HG02885 (cell line): ENCODE data around the gene CACNA1C.

Experiments
- ATAC-seq: cut with Tn5 transposase; IDR thresholded peaks from one replicate; pipeline ENCODE4 v1.9.1; 2021; ENCODE audit warnings: mild to moderate bottlenecking; ENCODE audit not compliant: unreplicated experiment, poor library complexity

CACNA1C gene

GRCh38 chr12:2415568-2415944 lies 362.8 kb downstream of the CACNA1C start:
- no peak for ATAC-seq

DNA sequence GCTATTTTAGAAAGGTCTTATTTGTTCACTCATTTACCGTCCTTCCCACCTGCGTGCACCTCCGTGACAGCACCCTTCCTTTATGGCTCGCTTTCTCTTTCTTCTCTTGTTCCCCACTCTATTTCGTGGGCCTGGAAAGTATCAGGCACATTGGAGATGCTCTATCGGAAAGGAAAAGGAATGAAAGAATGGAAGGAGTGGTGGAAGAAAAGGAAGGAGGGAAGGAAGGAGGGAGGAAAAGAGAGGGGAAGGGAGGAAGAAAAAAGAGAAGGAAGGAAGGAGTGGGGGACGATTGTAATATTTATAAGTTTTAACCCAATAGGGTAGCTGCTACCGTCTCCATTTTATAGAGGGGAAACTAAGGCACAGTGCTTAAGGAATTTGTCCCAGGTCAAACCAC lies 363.4 kb downstream of the CACNA1C start:
- no peak for ATAC-seq

DNA sequence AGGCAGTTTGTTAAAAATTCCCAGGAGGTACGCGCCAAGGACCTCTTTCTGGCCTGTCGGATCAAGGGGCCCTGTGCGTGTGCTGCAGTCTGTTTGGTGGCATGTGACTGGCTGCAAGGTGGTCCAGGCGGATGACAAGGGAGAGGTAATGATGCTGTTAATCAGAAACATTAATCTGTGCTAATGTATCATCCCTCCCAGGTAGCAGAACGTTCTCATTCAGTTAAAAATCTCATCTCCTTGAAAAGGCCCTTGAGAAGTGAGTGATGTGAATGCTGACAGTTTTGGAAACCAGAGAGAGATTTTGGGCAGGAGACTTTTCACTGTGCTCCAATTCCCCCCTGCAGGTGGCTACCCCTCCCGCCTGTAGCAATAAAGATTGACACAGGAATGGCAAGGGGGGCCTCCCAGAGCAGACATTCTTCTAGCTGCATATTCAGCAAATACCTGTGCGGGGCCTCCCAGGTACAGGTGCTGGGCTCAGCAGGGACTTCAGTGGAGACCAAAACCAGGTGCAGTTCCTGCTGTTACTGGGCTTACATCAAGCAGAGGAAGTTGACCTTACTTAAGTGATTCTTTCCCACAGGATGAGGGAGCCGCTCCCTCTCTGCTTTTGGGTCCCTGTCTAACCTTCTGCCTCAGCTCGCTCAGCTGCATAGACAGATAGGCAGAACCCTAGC lies 364.8 kb downstream of the CACNA1C start:
- ATAC-seq = no peak

DNA sequence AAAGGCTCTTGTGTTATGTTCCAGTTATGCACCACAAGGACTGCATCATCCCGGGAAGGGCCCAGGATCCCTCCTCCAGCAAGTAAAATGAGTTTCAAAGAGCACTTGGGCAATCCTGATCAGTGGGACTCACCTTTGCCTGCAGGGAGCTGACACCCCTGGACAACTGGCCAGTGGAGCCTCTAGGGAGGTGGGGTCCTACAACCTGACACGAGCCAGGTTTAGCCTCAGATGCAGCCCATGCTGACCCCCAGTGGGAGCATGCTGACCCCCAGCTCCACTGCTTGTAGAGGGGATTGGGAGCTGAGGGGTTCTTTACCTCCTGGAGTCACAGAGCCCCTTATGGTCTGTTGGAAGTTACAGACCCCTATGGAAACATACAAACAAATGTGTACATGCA lies 365.8 kb downstream of the CACNA1C start:
- no peak for ATAC-seq

GRCh38 chr12:2422591-2422990 lies 369.8 kb downstream of the CACNA1C start:
- no peak for ATAC-seq

GRCh38 chr12:2429032-2429431 lies 376.2 kb downstream of the CACNA1C start:
- ATAC-seq = no peak

GRCh38 chr12:2431810-2432209 lies 379.0 kb downstream of the CACNA1C start:
- no peak for ATAC-seq

DNA sequence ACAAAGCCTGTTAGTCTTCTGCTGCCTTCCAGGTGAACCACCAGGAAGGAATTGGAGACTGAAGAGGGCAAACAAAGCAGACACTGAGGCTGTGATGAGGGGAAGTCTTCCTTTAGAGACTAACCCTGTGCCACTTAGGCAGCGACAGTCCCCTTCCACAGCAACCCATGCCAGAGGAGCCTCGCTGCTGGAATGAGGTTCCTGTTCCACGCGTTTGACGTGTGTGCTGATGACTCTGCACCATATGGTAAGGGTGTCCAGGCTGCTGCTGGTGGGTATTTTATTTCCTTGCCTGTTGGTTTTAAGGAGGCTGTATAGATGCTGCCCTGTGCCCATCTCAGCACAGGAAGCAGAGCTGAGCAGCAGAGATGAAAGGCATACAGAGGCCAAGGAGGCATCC lies 380.1 kb downstream of the CACNA1C start:
- no peak for ATAC-seq

DNA sequence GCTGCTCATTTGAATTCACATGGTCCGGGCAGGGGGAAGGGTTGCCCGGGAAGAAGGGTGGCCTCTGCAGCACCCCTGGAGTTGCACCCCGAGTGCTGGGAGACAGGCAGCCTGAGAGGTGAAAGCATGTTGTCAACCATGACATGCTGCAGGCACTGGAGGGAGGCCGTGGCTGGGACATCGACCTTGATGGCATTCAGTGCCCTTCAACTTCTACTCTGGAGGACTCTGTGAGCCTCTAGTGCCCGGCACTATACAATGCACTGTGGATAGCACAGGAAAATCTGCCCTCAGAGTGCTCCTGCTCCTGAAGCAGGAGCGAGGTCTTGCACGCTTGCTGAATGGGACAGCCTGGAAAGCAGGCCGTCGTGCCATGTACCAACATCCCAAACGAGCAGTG lies 382.7 kb downstream of the CACNA1C start:
- no peak for ATAC-seq

- no peak for ATAC-seq
Observed at GRCh38 chr12:2439332-2440100, 386.7 kb downstream of the CACNA1C start.

DNA sequence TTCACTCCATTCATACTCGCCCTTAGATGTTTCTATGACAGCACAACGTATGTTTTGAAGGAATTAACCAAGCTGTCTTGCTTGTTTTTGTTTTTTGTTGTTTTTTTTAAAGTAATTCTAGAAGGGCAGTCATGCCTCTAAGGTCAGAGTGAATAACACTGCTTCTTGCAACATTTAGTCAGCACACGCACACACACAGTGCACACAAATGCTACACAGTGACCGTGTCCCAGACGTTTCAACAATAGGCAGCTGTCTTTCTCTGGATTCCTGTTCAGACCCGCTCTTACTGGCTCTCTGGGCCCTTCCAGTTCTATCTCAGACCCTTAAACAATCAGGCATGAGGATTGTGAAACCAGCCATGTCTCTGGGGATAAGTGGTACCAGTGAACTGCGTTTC lies 391.0 kb downstream of the CACNA1C start:
- ATAC-seq = no peak

GRCh38 chr12:2445968-2446367 lies 393.2 kb downstream of the CACNA1C start:
- no peak for ATAC-seq

DNA sequence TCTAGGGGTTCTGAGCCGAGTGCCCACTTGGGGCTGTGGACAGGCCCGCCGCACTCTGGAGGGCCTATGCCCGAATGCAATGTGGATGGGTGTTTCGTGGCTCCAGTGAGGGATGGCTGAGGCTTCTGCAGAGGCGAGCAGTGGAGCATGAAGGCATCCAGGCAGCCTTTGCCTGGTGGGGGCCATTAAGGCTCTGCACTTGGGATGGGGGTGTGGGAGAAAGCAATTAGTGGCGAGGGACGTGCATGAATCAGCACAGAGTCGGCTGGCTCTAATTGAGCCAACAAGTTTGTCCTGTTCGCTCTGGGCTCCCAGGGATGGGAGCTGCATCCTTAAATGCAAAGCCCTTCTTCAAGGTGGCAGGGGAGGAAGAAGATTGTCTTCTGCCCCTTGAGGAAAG lies 395.1 kb downstream of the CACNA1C start:
- no peak for ATAC-seq

- ATAC-seq = no peak
Observed at GRCh38 chr12:2449586-2449985, 396.8 kb downstream of the CACNA1C start.

DNA sequence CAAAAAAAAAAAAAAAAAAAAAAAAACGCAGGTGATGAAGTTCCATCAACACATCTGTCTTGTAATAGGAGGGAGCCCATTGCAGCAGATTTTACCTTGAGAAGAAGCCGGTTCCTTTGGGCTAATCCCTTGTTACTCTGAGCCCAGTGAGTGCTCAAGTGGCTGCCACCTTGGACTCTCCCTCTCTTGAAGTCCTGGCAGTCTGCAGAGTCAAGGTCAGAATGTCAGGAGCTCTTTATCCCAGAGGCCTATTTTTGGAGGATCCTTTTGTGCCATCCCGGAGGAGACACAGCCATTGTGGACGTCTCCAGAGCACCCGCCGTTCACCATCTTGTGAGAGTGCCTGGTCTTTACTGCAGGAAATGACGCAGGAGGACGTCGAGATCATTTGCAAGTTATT lies 397.8 kb downstream of the CACNA1C start:
- ATAC-seq = no peak

- no peak for ATAC-seq
Observed at GRCh38 chr12:2451025-2451424, 398.2 kb downstream of the CACNA1C start.

DNA sequence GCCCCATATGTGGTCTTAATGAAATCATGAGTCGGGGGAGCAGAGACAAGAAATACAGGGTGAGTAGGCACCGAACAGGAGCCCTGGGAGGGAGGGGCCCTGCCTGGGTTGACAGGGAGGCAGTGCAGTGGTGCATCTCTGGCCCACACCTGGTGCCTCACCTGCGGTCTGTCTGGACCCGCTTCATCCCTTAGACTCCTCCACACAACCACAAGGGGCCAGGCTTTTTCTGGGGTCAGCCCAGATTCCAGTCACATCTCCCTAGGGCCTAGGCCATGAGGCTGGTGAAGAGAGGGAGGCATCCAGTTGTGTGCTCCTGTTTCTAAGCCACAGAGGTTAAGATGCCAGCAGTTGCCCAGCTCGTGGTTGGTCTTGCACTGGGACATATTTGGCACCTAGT lies 398.7 kb downstream of the CACNA1C start:
- no peak for ATAC-seq

DNA sequence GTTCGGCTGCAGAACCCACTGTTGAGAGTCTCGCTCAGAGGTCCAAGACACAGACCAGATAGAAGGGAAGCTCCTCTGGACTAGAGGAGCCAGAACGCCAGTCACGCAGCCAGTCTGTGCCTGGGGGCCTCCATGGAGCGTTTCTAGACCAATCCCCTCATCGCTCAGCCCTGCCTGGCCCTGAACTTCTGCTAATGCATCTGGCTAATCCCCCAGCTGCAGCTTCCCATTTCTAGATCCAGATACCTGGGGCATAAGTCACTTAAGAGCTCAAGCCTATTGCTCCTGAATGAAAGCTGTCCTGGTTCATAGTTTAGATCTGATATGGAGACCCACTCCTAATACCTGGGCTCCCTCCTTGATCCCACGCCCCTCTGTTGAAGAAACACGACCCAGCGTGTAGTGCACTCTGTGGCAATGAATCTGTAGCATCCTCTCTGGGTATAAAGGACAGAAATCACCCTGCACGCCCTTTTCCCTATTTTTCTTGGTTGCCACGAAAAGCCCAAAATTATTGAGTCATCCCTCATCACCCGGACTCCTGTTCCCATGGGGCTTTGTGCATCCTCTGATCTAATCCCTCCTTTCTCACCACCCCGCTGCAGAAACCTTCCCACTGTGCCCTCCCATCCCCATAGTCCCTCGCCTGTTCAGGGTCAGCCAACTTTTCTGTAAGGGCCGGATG lies 400.4 kb downstream of the CACNA1C start:
- ATAC-seq = no peak

- ATAC-seq = no peak
Observed at GRCh38 chr12:2453761-2454090, 400.9 kb downstream of the CACNA1C start.

- no peak for ATAC-seq
Observed at GRCh38 chr12:2454601-2455177, 401.9 kb downstream of the CACNA1C start.

GRCh38 chr12:2455410-2455809 lies 402.6 kb downstream of the CACNA1C start:
- ATAC-seq = no peak
